ENCODE results near the gene TSC22D1. TPM values are rescaled to one million over a fixed set of nuclear protein-coding genes. Genes with fewer than 3 reads are reported as not detected.

The TSC22D1 gene
- polyA plus RNA-seq, 1 donor from 2014 or later: 355 TPM

DNA sequence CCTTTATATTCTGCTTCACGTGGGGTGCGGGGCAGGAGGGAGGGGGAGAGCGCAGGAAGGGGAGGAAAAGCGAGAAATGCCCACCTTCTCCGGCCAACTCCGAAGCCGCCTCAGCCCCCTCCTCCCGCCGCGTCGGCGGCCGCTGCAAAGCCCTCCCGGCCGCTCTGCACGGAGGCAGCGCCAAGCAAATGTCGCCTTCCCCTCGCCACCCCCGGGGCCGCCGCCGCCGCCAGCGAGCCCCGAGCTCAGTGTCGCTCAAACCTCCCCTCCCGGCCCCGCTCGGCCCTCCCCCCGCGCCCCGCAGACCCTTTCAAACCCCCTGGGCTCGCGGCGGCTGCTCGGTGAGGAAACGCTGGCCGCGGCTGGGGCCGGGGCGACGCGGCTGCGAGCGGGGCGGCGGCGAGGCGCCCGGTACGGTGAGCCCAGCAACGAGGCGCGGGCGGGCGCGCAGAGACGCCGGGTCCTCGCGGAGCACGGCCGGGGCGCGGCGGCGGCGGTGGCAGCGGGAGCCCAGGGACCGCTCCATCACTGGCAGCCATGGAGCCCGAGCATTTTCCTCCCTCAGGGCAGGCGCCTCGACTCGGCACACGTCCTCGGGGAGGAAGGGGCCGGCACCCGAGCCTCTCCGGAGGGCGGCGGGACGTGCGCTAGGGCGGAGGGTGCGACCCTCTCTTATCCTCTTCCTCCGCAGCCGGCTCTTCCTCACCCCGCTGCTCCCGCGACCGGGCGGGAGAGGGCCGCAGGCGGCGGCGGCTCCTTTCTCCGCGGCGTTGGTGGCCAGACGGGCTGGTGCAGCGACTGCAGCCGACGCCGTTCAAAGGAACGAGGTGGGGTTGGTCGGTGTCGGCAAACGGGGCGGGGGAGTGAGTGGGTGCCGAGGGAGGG lies 463 bp upstream of the TSC22D1 start:
- TF ChIP-seq, protein P1, sequence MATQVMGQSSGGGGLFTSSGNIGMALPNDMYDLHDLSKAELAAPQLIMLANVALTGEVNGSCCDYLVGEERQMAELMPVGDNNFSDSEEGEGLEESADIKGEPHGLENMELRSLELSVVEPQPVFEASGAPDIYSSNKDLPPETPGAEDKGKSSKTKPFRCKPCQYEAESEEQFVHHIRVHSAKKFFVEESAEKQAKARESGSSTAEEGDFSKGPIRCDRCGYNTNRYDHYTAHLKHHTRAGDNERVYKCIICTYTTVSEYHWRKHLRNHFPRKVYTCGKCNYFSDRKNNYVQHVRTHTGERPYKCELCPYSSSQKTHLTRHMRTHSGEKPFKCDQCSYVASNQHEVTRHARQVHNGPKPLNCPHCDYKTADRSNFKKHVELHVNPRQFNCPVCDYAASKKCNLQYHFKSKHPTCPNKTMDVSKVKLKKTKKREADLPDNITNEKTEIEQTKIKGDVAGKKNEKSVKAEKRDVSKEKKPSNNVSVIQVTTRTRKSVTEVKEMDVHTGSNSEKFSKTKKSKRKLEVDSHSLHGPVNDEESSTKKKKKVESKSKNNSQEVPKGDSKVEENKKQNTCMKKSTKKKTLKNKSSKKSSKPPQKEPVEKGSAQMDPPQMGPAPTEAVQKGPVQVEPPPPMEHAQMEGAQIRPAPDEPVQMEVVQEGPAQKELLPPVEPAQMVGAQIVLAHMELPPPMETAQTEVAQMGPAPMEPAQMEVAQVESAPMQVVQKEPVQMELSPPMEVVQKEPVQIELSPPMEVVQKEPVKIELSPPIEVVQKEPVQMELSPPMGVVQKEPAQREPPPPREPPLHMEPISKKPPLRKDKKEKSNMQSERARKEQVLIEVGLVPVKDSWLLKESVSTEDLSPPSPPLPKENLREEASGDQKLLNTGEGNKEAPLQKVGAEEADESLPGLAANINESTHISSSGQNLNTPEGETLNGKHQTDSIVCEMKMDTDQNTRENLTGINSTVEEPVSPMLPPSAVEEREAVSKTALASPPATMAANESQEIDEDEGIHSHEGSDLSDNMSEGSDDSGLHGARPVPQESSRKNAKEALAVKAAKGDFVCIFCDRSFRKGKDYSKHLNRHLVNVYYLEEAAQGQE (IDR thresholded peaks at IDR 0.05; ENCODE audit: borderline replicate concordance): peak; percentile 79
- TF ChIP-seq SMC3 (conservative IDR thresholded peaks at IDR 0.05; ENCODE audit: poor library complexity) (peak; percentile 32), EP300 (conservative IDR thresholded peaks at IDR 0.05; ENCODE audit: poor library complexity, severe bottlenecking) (no peak), TAF1 (IDR thresholded peaks at IDR 0.05; ENCODE audit: low read depth) (peak; percentile 94), POLR2AphosphoS5 (IDR thresholded peaks at IDR 0.05) (peak; percentile 91), MXI1 (conservative IDR thresholded peaks at IDR 0.05; ENCODE audit: poor library complexity, severe bottlenecking) (peak; percentile 27), RAD21 (conservative IDR thresholded peaks at IDR 0.05) (peak; percentile 31), EZH2 (IDR thresholded peaks at IDR 0.05; ENCODE audit: borderline replicate concordance, insufficient read depth, low read length, poor library complexity, severe bottlenecking) (no peak)
- TF ChIP-seq, protein P2, sequence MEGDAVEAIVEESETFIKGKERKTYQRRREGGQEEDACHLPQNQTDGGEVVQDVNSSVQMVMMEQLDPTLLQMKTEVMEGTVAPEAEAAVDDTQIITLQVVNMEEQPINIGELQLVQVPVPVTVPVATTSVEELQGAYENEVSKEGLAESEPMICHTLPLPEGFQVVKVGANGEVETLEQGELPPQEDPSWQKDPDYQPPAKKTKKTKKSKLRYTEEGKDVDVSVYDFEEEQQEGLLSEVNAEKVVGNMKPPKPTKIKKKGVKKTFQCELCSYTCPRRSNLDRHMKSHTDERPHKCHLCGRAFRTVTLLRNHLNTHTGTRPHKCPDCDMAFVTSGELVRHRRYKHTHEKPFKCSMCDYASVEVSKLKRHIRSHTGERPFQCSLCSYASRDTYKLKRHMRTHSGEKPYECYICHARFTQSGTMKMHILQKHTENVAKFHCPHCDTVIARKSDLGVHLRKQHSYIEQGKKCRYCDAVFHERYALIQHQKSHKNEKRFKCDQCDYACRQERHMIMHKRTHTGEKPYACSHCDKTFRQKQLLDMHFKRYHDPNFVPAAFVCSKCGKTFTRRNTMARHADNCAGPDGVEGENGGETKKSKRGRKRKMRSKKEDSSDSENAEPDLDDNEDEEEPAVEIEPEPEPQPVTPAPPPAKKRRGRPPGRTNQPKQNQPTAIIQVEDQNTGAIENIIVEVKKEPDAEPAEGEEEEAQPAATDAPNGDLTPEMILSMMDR (IDR thresholded peaks at IDR 0.05; ENCODE audit: poor library complexity, severe bottlenecking): peak; percentile 25
- Histone ChIP-seq H3K4me2 (ENCODE audit: low read length) (no peak overlapping the region), H3K9me3 (ENCODE audit: low read length) (no peaks in the 10 kb centered on the region), H3K9ac (ENCODE audit: low read length) (peak overlapping the region; percentile 99), H3K4me3 (ENCODE audit: low read length) (peak overlapping the region; percentile 92), H3F3A (ENCODE audit: insufficient read depth, low read length, poor library complexity, severe bottlenecking) (peaks cover 12% of the 10 kb centered on the region), H3K36me3 (ENCODE audit: insufficient read depth, low read length) (peaks cover 7% of the 10 kb centered on the region), H3K79me2 (replicated peaks; ENCODE audit: insufficient read depth, low read length) (peaks cover 46% of the 10 kb centered on the region), H4K20me1 (ENCODE audit: insufficient read depth) (peaks cover 38% of the 10 kb centered on the region), H3K27me3 (ENCODE audit: insufficient read depth, low read depth, low read length) (no peaks in the 10 kb centered on the region), H3K9me2 (ENCODE audit: insufficient read depth, low read length) (no peaks in the 10 kb centered on the region), H3K27ac (ENCODE audit: low read length) (peak overlapping the region; percentile 98), H2AFZ (ENCODE audit: low read depth, low read length) (peak overlapping the region; percentile 33)

DNA sequence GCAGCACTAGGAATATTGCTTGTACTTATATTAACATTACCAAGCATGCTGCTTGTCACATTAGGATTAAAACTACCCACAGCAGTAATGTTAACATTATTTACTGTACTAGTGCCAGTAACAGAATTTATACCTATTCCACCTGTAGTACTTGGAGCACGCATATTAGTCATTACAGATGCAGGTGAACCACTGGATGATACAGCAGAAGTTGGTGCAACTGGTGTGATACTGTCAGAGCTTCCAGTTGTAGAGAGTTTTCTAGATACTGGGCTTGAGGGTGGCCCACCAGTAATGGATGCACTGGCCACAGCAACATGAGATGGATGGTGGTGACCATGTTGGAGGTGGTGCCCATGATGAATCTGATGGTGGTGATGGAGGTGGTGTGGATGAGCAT lies 1.1 kb downstream of the TSC22D1 start:
- Histone ChIP-seq H3K27ac (ENCODE audit: low read length) (peak overlapping the region; percentile 98), H3K9me2 (ENCODE audit: insufficient read depth, low read length) (no peaks in the 10 kb centered on the region), H3K79me2 (replicated peaks; ENCODE audit: insufficient read depth, low read length) (peaks cover 62% of the 10 kb centered on the region), H3K27me3 (ENCODE audit: insufficient read depth, low read depth, low read length) (no peaks in the 10 kb centered on the region), H3F3A (ENCODE audit: insufficient read depth, low read length, poor library complexity, severe bottlenecking) (peaks cover 12% of the 10 kb centered on the region), H3K9ac (ENCODE audit: low read length) (peak overlapping the region; percentile 99), H3K9me3 (ENCODE audit: low read length) (no peaks in the 10 kb centered on the region), H4K20me1 (ENCODE audit: insufficient read depth) (peaks cover 38% of the 10 kb centered on the region), H3K4me3 (ENCODE audit: low read length) (peak overlapping the region; percentile 92), H3K4me2 (ENCODE audit: low read length) (peak overlapping the region; percentile 99), H2AFZ (ENCODE audit: low read depth, low read length) (no peak overlapping the region), H3K36me3 (ENCODE audit: insufficient read depth, low read length) (peaks cover 7% of the 10 kb centered on the region)
- TF ChIP-seq, protein P2 (IDR thresholded peaks at IDR 0.05; ENCODE audit: poor library complexity, severe bottlenecking): no peak
- no peak for TF ChIP-seq EZH2 (IDR thresholded peaks at IDR 0.05; ENCODE audit: borderline replicate concordance, insufficient read depth, low read length, poor library complexity, severe bottlenecking)
- TF ChIP-seq, protein P1 (IDR thresholded peaks at IDR 0.05; ENCODE audit: borderline replicate concordance): no peak
- TF ChIP-seq RAD21 (conservative IDR thresholded peaks at IDR 0.05): no peak
- no peak for TF ChIP-seq MXI1 (conservative IDR thresholded peaks at IDR 0.05; ENCODE audit: poor library complexity, severe bottlenecking)
- TF ChIP-seq SMC3 (conservative IDR thresholded peaks at IDR 0.05; ENCODE audit: poor library complexity): no peak
- no peak for TF ChIP-seq TAF1 (IDR thresholded peaks at IDR 0.05; ENCODE audit: low read depth)
- no peak for TF ChIP-seq EP300 (conservative IDR thresholded peaks at IDR 0.05; ENCODE audit: poor library complexity, severe bottlenecking)
- TF ChIP-seq POLR2AphosphoS5 (IDR thresholded peaks at IDR 0.05): no peak

All from neural cell (in vitro differentiated cells).